Measurements from ENCODE around the gene RASSF10. TPM values are rescaled to one million over a fixed set of nuclear protein-coding genes. Genes with fewer than 3 reads are reported as not detected.
A peak's percentile ranks its signal among the peaks of the same experiment; 100 is the strongest.

The RASSF10 gene
- total and polyA plus RNA-seq, 4 donors = 7.9 to 14.2 (median 10.5) TPM

DNA sequence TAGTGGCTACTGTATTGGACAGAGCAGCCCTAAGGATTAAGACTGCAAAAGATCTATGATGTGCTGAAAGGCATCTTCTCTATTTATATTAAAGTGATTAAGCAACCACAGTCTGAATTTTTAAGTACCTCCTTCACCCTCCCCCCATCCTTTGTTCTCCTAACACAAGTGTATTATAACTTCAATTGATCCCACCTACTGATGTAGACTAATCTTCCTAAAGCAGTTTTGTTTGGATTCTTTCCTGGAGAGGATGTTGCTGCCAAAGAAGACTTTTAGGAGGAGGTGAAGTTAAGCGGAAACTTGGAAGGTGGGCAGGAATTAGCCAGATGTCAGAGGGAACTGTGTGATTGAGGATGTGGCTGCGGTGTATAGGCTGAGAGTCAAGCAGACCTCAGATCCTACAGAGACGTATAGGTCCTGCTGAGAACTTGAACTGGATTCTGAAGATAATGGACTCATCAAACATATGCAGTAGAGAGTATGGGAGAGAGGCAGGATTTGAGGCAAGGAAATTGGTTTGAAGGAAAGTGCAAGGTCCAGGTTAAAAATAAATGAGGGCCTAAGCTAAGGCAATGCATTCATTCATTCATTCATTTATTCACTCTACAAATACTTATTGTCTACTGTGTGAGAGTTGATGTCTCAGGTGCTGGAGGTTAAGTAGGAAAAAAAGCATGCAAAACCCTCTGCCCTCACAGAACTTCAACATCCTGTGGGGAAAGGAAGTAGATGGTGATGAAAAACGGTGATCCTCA is 5.2 kb upstream of the RASSF10 start:
- Histone ChIP-seq H3K27me3 (ENCODE audit: control insufficient read depth, insufficient read depth, low read length) (peaks cover 15% of the 10 kb centered on the region), H3K27ac (ENCODE audit: low read depth, low read length) (no peak overlapping the region), H3K4me3 (ENCODE audit: low read depth, low read length) (no peak overlapping the region), H3K36me3 (ENCODE audit: control insufficient read depth, insufficient read depth, low read length) (no peaks in the 10 kb centered on the region), H3K4me1 (ENCODE audit: control insufficient read depth, insufficient read depth, low read length) (peaks cover 10% of the 10 kb centered on the region), H3K9me3 (ENCODE audit: control insufficient read depth, insufficient read depth, low read length) (no peaks in the 10 kb centered on the region)
- WGBS (ENCODE audit: insufficient coverage) = 57% methylated on average over 4 of the region's 4 CpGs
- peak in 1 of 6 donors; percentile 59 for DNase-seq (ENCODE audit: low read depth in 4 of 6, low spot score in 6 of 6)

DNA sequence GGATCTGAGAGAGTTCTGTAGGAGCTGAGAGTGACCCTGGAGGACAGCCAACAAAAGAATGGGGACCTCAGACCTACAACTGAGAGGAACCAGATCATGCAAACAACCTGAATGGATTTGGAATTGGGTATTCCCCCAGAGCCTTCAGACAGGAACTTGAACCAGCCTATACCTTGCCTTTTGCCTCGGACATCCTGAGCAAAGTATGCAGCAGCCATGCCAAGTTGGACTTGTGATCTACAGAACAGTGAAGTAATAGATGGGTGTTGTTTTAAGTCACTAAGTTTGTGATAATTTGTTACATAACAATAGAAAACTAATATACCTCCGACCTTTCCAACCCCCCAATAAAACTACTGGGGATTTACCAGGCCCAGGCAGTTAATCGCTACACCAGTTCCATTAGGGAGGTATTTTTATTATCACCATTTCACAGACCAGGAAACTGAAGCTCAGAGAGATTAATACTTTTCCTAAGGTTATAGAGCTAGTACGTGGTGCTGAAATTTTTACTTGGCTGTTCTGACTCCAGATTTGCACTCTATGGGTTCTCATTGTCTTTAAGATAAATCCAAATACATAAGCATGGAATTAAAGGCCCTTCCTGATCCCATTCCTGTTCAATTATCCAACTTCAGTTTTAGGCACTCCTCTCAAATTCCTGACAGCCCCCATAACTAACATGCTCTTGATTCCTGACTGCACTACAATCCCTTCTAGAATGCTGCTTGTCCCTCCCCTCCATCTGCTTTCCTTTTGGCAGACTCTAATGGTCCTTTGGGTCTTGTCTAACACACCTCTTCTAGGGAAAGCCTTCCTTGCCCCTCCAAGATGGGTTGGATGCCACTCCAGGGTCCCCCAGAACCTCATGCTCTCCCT is 1.7 kb upstream of the RASSF10 start:
- Histone ChIP-seq H3K27me3 (ENCODE audit: control insufficient read depth, insufficient read depth, low read length) (peaks cover 41% of the 10 kb centered on the region), H3K9me3 (ENCODE audit: control insufficient read depth, insufficient read depth, low read length) (no peaks in the 10 kb centered on the region), H3K36me3 (ENCODE audit: control insufficient read depth, insufficient read depth, low read length) (no peaks in the 10 kb centered on the region), H3K27ac (ENCODE audit: low read depth, low read length) (no peak overlapping the region), H3K4me3 (ENCODE audit: low read depth, low read length) (no peak overlapping the region), H3K4me1 (ENCODE audit: control insufficient read depth, insufficient read depth, low read length) (peaks cover 25% of the 10 kb centered on the region)
- no peak for DNase-seq (ENCODE audit: low read depth in 4 of 6, low spot score in 6 of 6)
- 100% methylated on average over 1 of the region's 4 CpGs for WGBS (ENCODE audit: insufficient coverage)

DNA sequence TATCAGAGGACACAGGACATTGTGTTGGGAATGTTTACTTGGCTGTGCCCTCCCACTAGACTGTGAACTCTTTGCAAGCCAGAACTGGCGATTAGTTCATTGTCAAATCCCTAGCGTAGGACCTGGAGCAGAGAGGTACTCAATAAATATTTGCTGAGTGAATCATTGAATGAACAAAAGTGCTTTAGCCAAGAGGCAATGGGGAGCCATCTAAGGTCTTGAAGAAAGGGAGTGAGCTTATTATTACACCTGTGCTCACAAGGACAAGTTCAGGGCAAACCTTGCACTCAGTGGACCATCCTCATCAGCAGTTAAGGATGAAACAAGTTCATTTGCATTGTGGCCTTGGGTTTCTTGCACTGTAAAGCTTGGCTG is 1.1 kb upstream of the RASSF10 start:
- peak overlapping the region; percentile 57 for H3K27ac ChIP-seq (ENCODE audit: low read depth, low read length)
- DNase-seq (ENCODE audit: low read depth in 4 of 6, low spot score in 6 of 6) = no peak
- H3K9me3 ChIP-seq (ENCODE audit: control insufficient read depth, insufficient read depth, low read length) = no peaks in the 10 kb centered on the region
- WGBS (ENCODE audit: insufficient coverage) = 63% methylated on average over 2 of the region's 2 CpGs
- peaks cover 44% of the 10 kb centered on the region for H3K27me3 ChIP-seq (ENCODE audit: control insufficient read depth, insufficient read depth, low read length)
- H3K4me1 ChIP-seq (ENCODE audit: control insufficient read depth, insufficient read depth, low read length) = peaks cover 27% of the 10 kb centered on the region
- H3K4me3 ChIP-seq (ENCODE audit: low read depth, low read length) = peak overlapping the region; percentile 66
- no peaks in the 10 kb centered on the region for H3K36me3 ChIP-seq (ENCODE audit: control insufficient read depth, insufficient read depth, low read length)

DNA sequence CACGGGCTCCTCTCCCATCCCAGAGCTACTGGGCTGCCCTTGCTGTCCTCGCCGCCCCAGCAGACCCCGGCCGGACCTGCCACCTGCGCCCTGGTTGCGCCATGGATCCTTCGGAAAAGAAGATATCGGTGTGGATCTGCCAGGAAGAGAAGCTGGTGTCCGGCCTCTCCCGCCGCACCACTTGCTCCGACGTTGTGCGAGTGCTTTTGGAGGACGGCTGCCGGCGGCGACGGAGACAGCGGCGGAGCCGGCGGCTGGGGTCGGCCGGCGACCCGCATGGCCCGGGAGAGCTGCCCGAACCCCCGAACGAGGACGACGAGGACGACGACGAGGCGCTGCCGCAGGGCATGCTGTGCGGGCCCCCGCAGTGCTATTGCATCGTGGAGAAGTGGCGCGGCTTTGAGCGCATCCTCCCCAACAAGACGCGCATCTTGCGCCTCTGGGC is 382 bp downstream of the RASSF10 start:
- peaks cover 27% of the 10 kb centered on the region for H3K4me1 ChIP-seq (ENCODE audit: control insufficient read depth, insufficient read depth, low read length)
- no peaks in the 10 kb centered on the region for H3K9me3 ChIP-seq (ENCODE audit: control insufficient read depth, insufficient read depth, low read length)
- peak overlapping the region; percentile 89 for H3K27ac ChIP-seq (ENCODE audit: low read depth, low read length)
- H3K36me3 ChIP-seq (ENCODE audit: control insufficient read depth, insufficient read depth, low read length) = no peaks in the 10 kb centered on the region
- peaks cover 49% of the 10 kb centered on the region for H3K27me3 ChIP-seq (ENCODE audit: control insufficient read depth, insufficient read depth, low read length)
- WGBS (ENCODE audit: insufficient coverage) = 0% methylated on average over 48 of the region's 48 CpGs
- peak overlapping the region; percentile 66 for H3K4me3 ChIP-seq (ENCODE audit: low read depth, low read length)
- peak in 1 of 6 donors; percentile 13 for DNase-seq (ENCODE audit: low read depth in 4 of 6, low spot score in 6 of 6)

DNA sequence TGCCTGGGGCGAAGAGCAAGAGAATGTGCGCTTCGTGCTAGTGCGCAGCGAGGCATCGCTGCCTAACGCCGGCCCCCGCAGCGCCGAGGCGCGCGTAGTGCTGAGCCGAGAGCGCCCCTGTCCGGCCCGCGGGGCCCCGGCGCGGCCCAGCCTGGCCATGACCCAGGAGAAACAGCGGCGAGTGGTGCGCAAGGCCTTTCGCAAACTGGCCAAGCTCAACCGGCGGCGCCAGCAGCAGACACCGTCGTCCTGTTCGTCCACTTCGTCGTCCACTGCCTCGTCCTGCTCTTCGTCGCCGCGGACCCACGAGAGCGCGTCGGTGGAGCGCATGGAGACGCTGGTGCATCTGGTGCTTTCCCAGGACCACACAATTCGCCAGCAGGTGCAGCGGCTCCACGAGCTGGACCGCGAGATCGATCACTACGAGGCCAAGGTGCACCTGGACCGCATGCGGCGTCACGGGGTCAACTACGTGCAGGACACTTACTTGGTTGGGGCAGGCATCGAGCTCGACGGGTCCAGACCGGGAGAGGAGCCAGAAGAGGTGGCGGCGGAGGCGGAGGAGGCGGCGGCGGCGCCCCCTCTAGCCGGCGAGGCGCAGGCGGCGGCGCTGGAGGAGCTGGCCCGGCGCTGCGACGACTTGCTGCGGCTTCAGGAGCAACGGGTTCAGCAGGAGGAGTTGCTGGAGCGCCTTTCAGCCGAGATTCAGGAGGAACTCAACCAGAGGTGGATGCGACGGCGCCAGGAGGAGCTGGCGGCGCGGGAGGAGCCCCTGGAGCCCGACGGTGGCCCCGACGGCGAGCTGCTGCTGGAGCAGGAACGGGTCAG is 1.0 kb downstream of the RASSF10 start:
- H3K4me1 ChIP-seq (ENCODE audit: control insufficient read depth, insufficient read depth, low read length) = peaks cover 27% of the 10 kb centered on the region
- H3K27me3 ChIP-seq (ENCODE audit: control insufficient read depth, insufficient read depth, low read length) = peaks cover 49% of the 10 kb centered on the region
- H3K36me3 ChIP-seq (ENCODE audit: control insufficient read depth, insufficient read depth, low read length) = no peaks in the 10 kb centered on the region
- no peaks in the 10 kb centered on the region for H3K9me3 ChIP-seq (ENCODE audit: control insufficient read depth, insufficient read depth, low read length)
- DNase-seq (ENCODE audit: low read depth in 4 of 6, low spot score in 6 of 6) = peak in 3 of 6 donors; percentile 17 to 75 (median 65)
- peak overlapping the region; percentile 89 for H3K27ac ChIP-seq (ENCODE audit: low read depth, low read length)
- H3K4me3 ChIP-seq (ENCODE audit: low read depth, low read length) = peak overlapping the region; percentile 66
- WGBS (ENCODE audit: insufficient coverage) = under 1% methylated on average over 94 of the region's 94 CpGs

DNA sequence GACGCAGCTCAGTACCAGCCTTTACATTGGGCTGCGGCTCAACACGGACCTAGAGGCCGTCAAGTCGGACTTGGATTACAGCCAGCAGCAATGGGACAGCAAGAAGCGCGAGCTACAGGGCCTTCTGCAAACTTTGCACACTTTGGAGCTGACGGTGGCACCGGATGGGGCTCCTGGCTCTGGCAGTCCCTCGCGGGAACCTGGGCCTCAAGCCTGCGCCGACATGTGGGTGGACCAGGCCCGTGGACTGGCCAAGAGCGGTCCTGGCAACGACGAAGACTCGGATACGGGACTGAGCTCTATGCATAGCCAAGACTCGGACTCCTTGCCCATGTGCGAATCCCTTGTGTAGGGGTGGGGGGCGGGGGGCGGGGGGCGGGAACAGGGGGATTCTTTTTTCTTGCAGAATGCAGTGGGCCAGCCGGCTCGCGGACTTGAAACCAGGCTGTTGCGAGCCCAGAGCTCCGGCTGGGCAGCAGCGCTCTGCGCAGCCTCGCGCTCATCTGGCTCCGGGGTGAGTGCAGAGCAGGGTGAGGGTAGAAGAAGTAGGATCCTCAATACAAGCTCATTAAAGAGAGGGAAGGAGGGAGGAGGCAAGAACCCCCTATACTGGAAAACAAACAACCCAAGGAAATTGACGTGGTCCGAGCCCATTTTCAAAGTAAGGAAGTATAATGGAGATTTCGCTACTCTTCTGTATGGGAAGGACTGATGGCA is 1.8 kb downstream of the RASSF10 start:
- Histone ChIP-seq H3K36me3 (ENCODE audit: control insufficient read depth, insufficient read depth, low read length) (no peaks in the 10 kb centered on the region), H3K9me3 (ENCODE audit: control insufficient read depth, insufficient read depth, low read length) (no peaks in the 10 kb centered on the region), H3K27me3 (ENCODE audit: control insufficient read depth, insufficient read depth, low read length) (peaks cover 54% of the 10 kb centered on the region), H3K27ac (ENCODE audit: low read depth, low read length) (peak overlapping the region; percentile 87), H3K4me3 (ENCODE audit: low read depth, low read length) (peak overlapping the region; percentile 66), H3K4me1 (ENCODE audit: control insufficient read depth, insufficient read depth, low read length) (peaks cover 27% of the 10 kb centered on the region)
- peak in 5 of 6 donors; percentile 41 to 82 (median 53) for DNase-seq (ENCODE audit: low read depth in 4 of 6, low spot score in 6 of 6)
- WGBS (ENCODE audit: insufficient coverage) = 2% methylated on average over 17 of the region's 37 CpGs

DNA sequence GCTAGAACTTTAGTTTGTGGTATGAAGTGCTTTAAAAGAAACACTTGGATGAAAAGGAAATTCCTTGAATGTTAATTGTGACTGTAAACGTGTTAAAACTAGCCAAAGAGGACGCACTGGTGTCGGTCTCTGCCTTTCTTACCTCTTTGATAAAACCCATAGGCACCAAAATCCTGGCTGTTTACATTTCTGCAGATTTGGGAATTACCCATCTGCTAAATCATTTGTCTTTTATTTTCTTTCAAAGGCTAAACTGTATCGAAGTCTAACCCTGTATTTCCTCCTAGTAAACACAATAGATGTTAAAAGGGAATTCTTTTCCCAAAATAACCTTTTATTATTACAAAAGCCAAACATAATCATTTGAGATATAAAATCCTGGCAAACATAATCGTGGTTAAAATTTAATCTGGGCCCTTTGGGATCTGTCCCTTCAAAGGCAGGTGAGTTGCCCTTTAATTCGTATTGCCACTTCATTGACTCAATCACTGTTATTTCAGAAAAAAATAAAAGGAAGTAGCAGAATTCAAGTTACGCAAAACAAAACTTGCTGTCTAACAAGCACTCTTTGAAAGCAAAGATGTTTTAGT is 2.4 kb downstream of the RASSF10 start:
- Histone ChIP-seq H3K36me3 (ENCODE audit: control insufficient read depth, insufficient read depth, low read length) (no peaks in the 10 kb centered on the region), H3K9me3 (ENCODE audit: control insufficient read depth, insufficient read depth, low read length) (no peaks in the 10 kb centered on the region), H3K4me3 (ENCODE audit: low read depth, low read length) (peak overlapping the region; percentile 66), H3K27me3 (ENCODE audit: control insufficient read depth, insufficient read depth, low read length) (peaks cover 54% of the 10 kb centered on the region), H3K27ac (ENCODE audit: low read depth, low read length) (peak overlapping the region; percentile 68), H3K4me1 (ENCODE audit: control insufficient read depth, insufficient read depth, low read length) (peaks cover 27% of the 10 kb centered on the region)
- no CpG with 5 or more reads among the region's 7 CpGs for WGBS (ENCODE audit: insufficient coverage)
- DNase-seq (ENCODE audit: low read depth in 4 of 6, low spot score in 6 of 6) = no peak

DNA sequence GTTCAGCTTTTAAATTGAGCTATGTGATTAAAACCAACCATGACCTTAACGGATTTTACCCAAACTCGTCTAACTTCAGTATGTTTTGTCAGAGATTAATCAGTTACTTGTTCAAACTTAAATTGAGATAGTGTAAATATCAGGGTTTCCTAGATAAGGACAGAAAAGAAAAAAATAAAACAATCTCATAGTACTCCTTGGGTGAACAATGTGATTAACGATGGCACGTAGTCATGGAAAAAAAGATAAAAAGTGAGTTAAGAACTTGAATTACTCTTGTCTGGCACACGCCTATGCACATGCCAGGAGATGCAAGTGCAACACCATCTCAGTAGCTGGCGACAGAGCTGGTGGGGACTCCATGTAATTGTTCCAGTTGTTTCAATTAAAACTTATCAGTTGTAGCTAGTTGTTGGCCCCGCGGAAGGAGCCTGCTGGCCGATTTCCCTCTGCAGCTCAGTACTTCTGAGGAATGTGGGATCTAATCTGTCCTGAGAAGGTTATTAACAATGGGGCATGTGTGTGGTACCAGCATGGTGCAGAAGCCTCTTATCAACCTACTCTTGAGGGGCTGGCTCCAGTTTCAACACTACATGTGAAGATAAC is 3.0 kb downstream of the RASSF10 start:
- H3K9me3 ChIP-seq (ENCODE audit: control insufficient read depth, insufficient read depth, low read length) = no peaks in the 10 kb centered on the region
- peak overlapping the region; percentile 41 for H3K27ac ChIP-seq (ENCODE audit: low read depth, low read length)
- H3K36me3 ChIP-seq (ENCODE audit: control insufficient read depth, insufficient read depth, low read length) = no peaks in the 10 kb centered on the region
- peak overlapping the region; percentile 66 for H3K4me3 ChIP-seq (ENCODE audit: low read depth, low read length)
- H3K27me3 ChIP-seq (ENCODE audit: control insufficient read depth, insufficient read depth, low read length) = peaks cover 52% of the 10 kb centered on the region
- peaks cover 27% of the 10 kb centered on the region for H3K4me1 ChIP-seq (ENCODE audit: control insufficient read depth, insufficient read depth, low read length)
- WGBS (ENCODE audit: insufficient coverage) = 40% methylated on average over 7 of the region's 9 CpGs
- peak in 2 of 6 donors; percentile 22 to 26 for DNase-seq (ENCODE audit: low read depth in 4 of 6, low spot score in 6 of 6)
